Natural killer cell (primary cell): ENCODE data around the gene EVI2B. TPM values are rescaled to one million over a fixed set of nuclear protein-coding genes. Genes with fewer than 3 reads are reported as not detected.

ENCODE experiments used
- ATAC-seq, 3 donors: fragments of 150-1000 bp in 2 of 3; fragments of 200-7000 bp in 1 of 3; cut with Tn5 transposase; 1 replicate in 1 of 3; 2 replicates in 2 of 3; pipeline ENCODE4 v1.10.0; 2021; ENCODE audit warnings: mild to moderate bottlenecking in 2 of 3, moderate library complexity in 2 of 3
- DNase-seq, 2 donors: peaks; one replicate each; pipeline versions ENCODE4 v3.0.0 to v3.0.0-alpha.2; 2013 to 2021; ENCODE audit warnings: mixed read lengths in 1 of 2
- H3K27ac ChIP-seq: one replicate; pipeline ENCODE4 v1.5.1; 2013; ENCODE audit warnings: mild to moderate bottlenecking, low read length
- H3K27me3 ChIP-seq: one replicate; pipeline ENCODE4 v1.6.1; 2013; ENCODE audit warnings: low read length; ENCODE audit not compliant: control insufficient read depth, insufficient read depth
- H3K36me3 ChIP-seq: one replicate; pipeline ENCODE4 v1.6.1; 2013; ENCODE audit warnings: low read length; ENCODE audit not compliant: control insufficient read depth, insufficient read depth
- H3K4me1 ChIP-seq: one replicate; pipeline ENCODE4 v1.6.1; 2013; ENCODE audit warnings: low read length; ENCODE audit not compliant: control insufficient read depth, insufficient read depth
- H3K4me3 ChIP-seq: one replicate; pipeline ENCODE4 v1.5.1; 2013; ENCODE audit warnings: low read length
- H3K9me3 ChIP-seq: one replicate; pipeline ENCODE4 v1.6.1; 2013; ENCODE audit warnings: low read length; ENCODE audit not compliant: control insufficient read depth, insufficient read depth
- H3K27ac Mint-ChIP-seq, 2 donors: one replicate each; pipeline ENCODE4 v1.8.0; 2022; ENCODE audit warnings: mild to moderate bottlenecking in 2 of 2, mixed read lengths in 2 of 2, moderate library complexity in 1 of 2
- H3K27me3 Mint-ChIP-seq, 2 donors: one replicate each; pipeline ENCODE4 v1.8.0; 2022; ENCODE audit warnings: low read depth in 2 of 2, mixed read lengths in 2 of 2
- H3K36me3 Mint-ChIP-seq: one replicate; pipeline ENCODE4 v1.8.0; 2022; ENCODE audit warnings: mixed read lengths
- H3K4me1 Mint-ChIP-seq, 2 donors: one replicate each; pipeline ENCODE4 v1.8.0; 2022; ENCODE audit warnings: mixed read lengths in 2 of 2
- H3K4me3 Mint-ChIP-seq: one replicate; pipeline ENCODE4 v1.8.0; 2022; ENCODE audit warnings: mild to moderate bottlenecking, moderate library complexity, mixed read lengths
- H3K9me3 Mint-ChIP-seq, 2 donors: one replicate each; pipeline ENCODE4 v1.8.0; 2022; ENCODE audit warnings: mixed read lengths in 2 of 2
- CTCF ChIP-seq: fragments of 200-600 bp; IDR thresholded peaks from one replicate; pipeline ENCODE4 v1.8.0; 2022; ENCODE audit warnings: antibody characterized with exemption
- WGBS: methylation state at CpG from one replicate; pipeline ENCODE4 v1.1.7; 2013; ENCODE audit warnings: missing lambda C conversion rate; ENCODE audit not compliant: insufficient coverage; 5-methylcytosine and 5-hydroxymethylcytosine counted together
- intact Hi-C: fragments of 100-400 bp; cut with micrococcal nuclease; formaldehyde crosslinking; loops from one replicate; pipeline ENCODE4 v1.14.2; 2022
- total RNA-seq, 4 donors: library from RNA; stranded (reverse); fragments of 120-200 nt in 1 of 4; gene quantifications; one replicate each; pipeline versions ENCODE4 v1.2.3 to v1.2.4, GENCODE V29; 2013 to 2022

The EVI2B gene
- total RNA-seq, 3 donors from 2014 or later (not counting 1 experiment from before 2014, with no cell fraction given), result 89.6 to 103 (median 98.9) TPM

- no peaks in the 10 kb centered on the region for H3K36me3 Mint-ChIP-seq
Measured at GRCh38 chr17:31295489-31295871, 18.4 kb downstream of the EVI2B start.

GRCh38 chr17:31294820-31295488, 18.9 kb downstream of the EVI2B start:
- Histone ChIP-seq H3K27ac (no peak overlapping the region), H3K36me3 (no peaks in the 10 kb centered on the region), H3K4me1 (no peaks in the 10 kb centered on the region), H3K27me3 (no peaks in the 10 kb centered on the region), H3K9me3 (no peaks in the 10 kb centered on the region), H3K4me3 (no peak overlapping the region)
- ATAC-seq, result no peak
- H3K27ac Mint-ChIP-seq, result no peak overlapping the region
- no peak for TF ChIP-seq CTCF
- intact Hi-C loops, result no loop called here
- H3K4me1 Mint-ChIP-seq, result peaks cover 5% of the 10 kb centered on the region in 2 donors
- H3K9me3 Mint-ChIP-seq, result no peaks in the 10 kb centered on the region
- no peak for DNase-seq
- H3K27me3 Mint-ChIP-seq, result no peaks in the 10 kb centered on the region
- H3K4me3 Mint-ChIP-seq, result no peak overlapping the region
- WGBS, result 98% methylated on average over 2 of the region's 3 CpGs
- no peaks in the 10 kb centered on the region for H3K36me3 Mint-ChIP-seq

More at GRCh38 chr17:31295489-31295871, 18.4 kb downstream of the EVI2B start:
- H3K4me1 ChIP-seq, result no peaks in the 10 kb centered on the region
- no peaks in the 10 kb centered on the region for H3K9me3 ChIP-seq
- Mint-ChIP-seq H3K9me3 (no peaks in the 10 kb centered on the region), H3K4me3 (no peak overlapping the region), H3K27ac (no peak overlapping the region), H3K4me1 (peaks cover 1 to 5% of the 10 kb centered on the region in 2 donors), H3K27me3 (no peaks in the 10 kb centered on the region)
- intact Hi-C loops, result no loop called here
- no peak overlapping the region for H3K27ac ChIP-seq
- no peaks in the 10 kb centered on the region for H3K27me3 ChIP-seq
- no peak for TF ChIP-seq CTCF
- WGBS, result 88% methylated on average over 1 of the region's 1 CpG
- no peak overlapping the region for H3K4me3 ChIP-seq
- no peaks in the 10 kb centered on the region for H3K36me3 ChIP-seq
- DNase-seq, result no peak
- ATAC-seq, result no peak

- Mint-ChIP-seq H3K27ac (no peak overlapping the region), H3K36me3 (no peaks in the 10 kb centered on the region), H3K9me3 (no peaks in the 10 kb centered on the region), H3K4me3 (no peak overlapping the region), H3K4me1 (peaks cover 5% of the 10 kb centered on the region in 2 donors), H3K27me3 (no peaks in the 10 kb centered on the region)
- Histone ChIP-seq H3K27ac (no peak overlapping the region), H3K27me3 (no peaks in the 10 kb centered on the region), H3K36me3 (no peaks in the 10 kb centered on the region), H3K9me3 (no peaks in the 10 kb centered on the region), H3K4me3 (no peak overlapping the region), H3K4me1 (no peaks in the 10 kb centered on the region)
- WGBS, result no CpG with 5 or more reads among the region's 3 CpGs
- TF ChIP-seq CTCF, result no peak
- DNase-seq (no peak), ATAC-seq (no peak)
- intact Hi-C loops, result no loop called here
Measured at GRCh38 chr17:31294231-31294630, 19.6 kb downstream of the EVI2B start.

- no peak for ATAC-seq
Measured at GRCh38 chr17:31293581-31293980, 20.3 kb downstream of the EVI2B start.

More at GRCh38 chr17:31293581-31293980, 20.3 kb downstream of the EVI2B start:
- no peaks in the 10 kb centered on the region for H3K4me1 ChIP-seq
- H3K36me3 Mint-ChIP-seq, result no peaks in the 10 kb centered on the region
- H3K27ac ChIP-seq, result no peak overlapping the region
- no peak overlapping the region for H3K4me3 Mint-ChIP-seq
- no peak for TF ChIP-seq CTCF
- H3K9me3 Mint-ChIP-seq, result no peaks in the 10 kb centered on the region
- no peak overlapping the region for H3K27ac Mint-ChIP-seq
- H3K4me3 ChIP-seq, result no peak overlapping the region
- no peak for DNase-seq
- no peaks in the 10 kb centered on the region for H3K36me3 ChIP-seq
- intact Hi-C loops, result no loop called here
- peaks cover 5% of the 10 kb centered on the region in 2 donors for H3K4me1 Mint-ChIP-seq
- H3K9me3 ChIP-seq, result no peaks in the 10 kb centered on the region
- 96% methylated on average over 2 of the region's 2 CpGs for WGBS
- H3K27me3 ChIP-seq, result no peaks in the 10 kb centered on the region
- no peaks in the 10 kb centered on the region for H3K27me3 Mint-ChIP-seq
